GM12874 (cell line): ENCODE measurements around the gene SMIM5.

Source experiments
- TF ChIP-seq, protein P1 (sequence below): IDR thresholded peaks from 2 replicates; pipeline ENCODE4 v1.5.1; 2011; ENCODE audit warnings: low read depth, mild to moderate bottlenecking, control low read depth, low read length, moderate library complexity; ENCODE audit not compliant: insufficient read depth

SMIM5 gene

GRCh38 chr17:75639771-75640555, 6.7 kb downstream of the SMIM5 start:
- TF ChIP-seq, protein P1, sequence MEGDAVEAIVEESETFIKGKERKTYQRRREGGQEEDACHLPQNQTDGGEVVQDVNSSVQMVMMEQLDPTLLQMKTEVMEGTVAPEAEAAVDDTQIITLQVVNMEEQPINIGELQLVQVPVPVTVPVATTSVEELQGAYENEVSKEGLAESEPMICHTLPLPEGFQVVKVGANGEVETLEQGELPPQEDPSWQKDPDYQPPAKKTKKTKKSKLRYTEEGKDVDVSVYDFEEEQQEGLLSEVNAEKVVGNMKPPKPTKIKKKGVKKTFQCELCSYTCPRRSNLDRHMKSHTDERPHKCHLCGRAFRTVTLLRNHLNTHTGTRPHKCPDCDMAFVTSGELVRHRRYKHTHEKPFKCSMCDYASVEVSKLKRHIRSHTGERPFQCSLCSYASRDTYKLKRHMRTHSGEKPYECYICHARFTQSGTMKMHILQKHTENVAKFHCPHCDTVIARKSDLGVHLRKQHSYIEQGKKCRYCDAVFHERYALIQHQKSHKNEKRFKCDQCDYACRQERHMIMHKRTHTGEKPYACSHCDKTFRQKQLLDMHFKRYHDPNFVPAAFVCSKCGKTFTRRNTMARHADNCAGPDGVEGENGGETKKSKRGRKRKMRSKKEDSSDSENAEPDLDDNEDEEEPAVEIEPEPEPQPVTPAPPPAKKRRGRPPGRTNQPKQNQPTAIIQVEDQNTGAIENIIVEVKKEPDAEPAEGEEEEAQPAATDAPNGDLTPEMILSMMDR: no peak

DNA sequence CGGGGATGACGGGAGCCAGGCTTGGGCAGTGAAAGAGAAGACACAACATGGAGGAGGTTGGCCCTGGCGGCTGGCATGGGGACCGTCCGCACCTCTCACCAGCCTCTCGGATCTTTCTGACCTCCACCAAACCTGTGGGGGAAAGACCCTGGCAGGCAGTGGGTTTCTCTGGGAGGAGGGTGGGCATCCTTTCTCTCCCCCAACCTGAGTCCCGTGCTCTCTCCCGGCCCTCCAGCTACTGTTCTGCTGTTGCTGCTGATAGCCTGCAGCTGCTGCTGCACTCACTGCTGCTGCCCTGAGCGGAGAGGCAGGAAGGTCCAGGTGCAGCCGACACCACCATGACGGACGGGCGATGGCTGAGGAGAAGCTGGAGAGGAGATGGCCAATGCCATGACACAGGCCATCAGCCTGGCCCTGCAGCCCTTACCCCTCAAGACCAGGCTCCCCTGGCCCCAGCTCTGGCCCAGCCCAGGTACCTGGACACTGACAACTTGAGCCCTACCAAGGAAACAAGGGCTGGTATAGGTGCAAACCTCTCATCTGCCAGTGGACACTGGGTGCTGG, 7.4 kb downstream of the SMIM5 start:
- TF ChIP-seq, protein P1: no peak

DNA sequence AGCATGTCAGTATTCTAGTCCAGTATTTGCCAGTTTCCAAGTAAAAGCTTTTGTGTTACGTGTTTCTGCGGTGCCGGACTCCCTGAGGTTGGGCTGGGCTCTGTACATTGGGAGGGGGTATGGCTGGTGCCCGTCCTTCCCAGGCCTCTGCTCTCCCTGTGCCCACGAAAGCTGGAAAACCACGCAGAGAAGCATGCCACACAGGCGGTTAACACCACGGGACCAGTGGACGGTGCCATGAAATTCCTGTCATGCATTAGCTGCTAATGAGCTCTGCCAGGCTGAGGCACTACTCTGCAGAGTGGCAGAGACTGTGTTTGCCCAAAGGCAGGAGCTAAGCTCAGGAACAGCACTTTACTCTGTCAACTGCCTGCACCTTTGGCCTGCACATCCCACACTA, 8.1 kb downstream of the SMIM5 start:
- TF ChIP-seq, protein P1: no peak

GRCh38 chr17:75642182-75642783, 9.0 kb downstream of the SMIM5 start:
- TF ChIP-seq, protein P1: no peak

- TF ChIP-seq, protein P1: no peak
Measured at GRCh38 chr17:75642784-75643642, 9.8 kb downstream of the SMIM5 start.

DNA sequence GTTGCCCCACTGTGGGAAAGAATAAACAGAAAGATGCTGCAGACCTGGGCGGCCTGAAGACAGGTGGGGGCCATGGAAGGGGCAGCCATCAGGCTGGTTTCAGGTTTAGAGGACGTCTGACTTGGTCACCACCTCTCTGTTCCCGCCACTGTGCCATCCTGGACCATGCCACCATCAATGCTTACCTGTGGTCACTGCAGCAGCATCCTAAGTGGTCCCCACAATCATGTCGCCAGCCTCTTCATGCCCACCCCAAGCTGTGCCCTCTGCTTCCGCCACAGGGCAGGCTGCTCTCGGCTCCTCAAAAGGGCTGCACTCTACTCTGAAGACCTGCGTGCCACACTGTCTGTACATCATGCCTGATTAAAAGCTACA, 10.4 kb downstream of the SMIM5 start:
- TF ChIP-seq, protein P1: no peak

GRCh38 chr17:75645501-75645888, 12.3 kb downstream of the SMIM5 start:
- TF ChIP-seq, protein P1: no peak
